Measurements from ENCODE around the gene LRIG2.

- no peak for TF ChIP-seq CTCF (IDR thresholded peaks at IDR 0.05)
- TF ChIP-seq ZFX (IDR thresholded peaks at IDR 0.05; ENCODE audit: borderline replicate concordance), result no peak
Measured at GRCh38 chr1:113103977-113104376, 31.0 kb downstream of the LRIG2 start.
